ENCODE results near the gene CORIN. TPM values are rescaled to one million over a fixed set of nuclear protein-coding genes. Genes with fewer than 3 reads are reported as not detected.
"Not testable (repeated sequence)": the region's sequence is repeated elsewhere in the genome, so short reads cannot be mapped to it uniquely, and the experiment has no call there.

The CORIN gene
- polyA plus RNA-seq, 1 donor (not counting 4 experiments of a cell fraction or from before 2014, with no cell fraction given) = 0.14 TPM

GRCh38 chr4:47551682-47552081 lies 286.2 kb downstream of the CORIN start:
- Histone ChIP-seq H3K4me2 (ENCODE audit: control insufficient read depth, extremely low read depth, insufficient read depth, low read depth, low read length) (peak overlapping the region; percentile 9), H3K79me2 (ENCODE audit: control insufficient read depth, insufficient read depth, low read length) (no peaks in the 10 kb centered on the region)

GRCh38 chr4:47550899-47551548 lies 286.8 kb downstream of the CORIN start:
- DNase-seq (ENCODE audit: low read depth, low spot score) = no peak
- H3K27ac ChIP-seq (ENCODE audit: control insufficient read depth, insufficient read depth, low read length) = peak overlapping the region; percentile 24
- H3K9me1 ChIP-seq (ENCODE audit: control insufficient read depth, extremely low read depth, insufficient read depth, low read length) = no peaks in the 10 kb centered on the region
- TF ChIP-seq EZH2 (IDR thresholded peaks at IDR 0.05; ENCODE audit: low read length) = no peak
- TF ChIP-seq CTCF (optimal IDR thresholded peaks at IDR 0.05 in 1 of 3, IDR thresholded peaks at IDR 0.05 in 1 of 3, conservative IDR thresholded peaks at IDR 0.05 in 1 of 3; ENCODE audit: extremely low read depth in 1 of 3, insufficient read depth in 2 of 3, low read length in 3 of 3) = no peak
- H3K4me1 ChIP-seq (ENCODE audit: control insufficient read depth, extremely low read depth, insufficient read depth, low read length) = peaks cover 49% of the 10 kb centered on the region
- H3K79me2 ChIP-seq (ENCODE audit: control insufficient read depth, insufficient read depth, low read length) = no peaks in the 10 kb centered on the region
- dilution Hi-C loops (cut with MboI; ENCODE audit: extremely low pct_ligation_motif_present, low sequenced_read_pairs) = no loop called here
- H2AFZ ChIP-seq (ENCODE audit: control insufficient read depth, low read length) = no peak overlapping the region
- FAIRE-seq = no peak
- H3K4me2 ChIP-seq (ENCODE audit: control insufficient read depth, extremely low read depth, insufficient read depth, low read depth, low read length) = no peak overlapping the region
- no peak overlapping the region for H3K9ac ChIP-seq (ENCODE audit: control insufficient read depth, extremely low read depth, insufficient read depth, low read length)
- H3K4me3 ChIP-seq (ENCODE audit: control insufficient read depth in 2 of 3, extremely low read depth in 1 of 3, insufficient read depth in 2 of 3, low read depth in 1 of 3, low read length in 3 of 3) = no peak overlapping the region
- no peaks in the 10 kb centered on the region for H3K9me3 ChIP-seq (ENCODE audit: control insufficient read depth, low read depth, low read length)
- no peaks in the 10 kb centered on the region for H3K27me3 ChIP-seq (ENCODE audit: control insufficient read depth, extremely low read depth, insufficient read depth, low read length)
- peaks cover 5 to 16% of the 10 kb centered on the region in 2 experiments for H3K36me3 ChIP-seq (ENCODE audit: control insufficient read depth in 2 of 2, extremely low read depth in 1 of 2, insufficient read depth in 2 of 2, low read length in 2 of 2)
- no peaks in the 10 kb centered on the region for H4K20me1 ChIP-seq (ENCODE audit: control insufficient read depth, extremely low read depth, insufficient read depth, low read length)

More at GRCh38 chr4:47551682-47552081, 286.2 kb downstream of the CORIN start:
- dilution Hi-C loops (cut with MboI; ENCODE audit: extremely low pct_ligation_motif_present, low sequenced_read_pairs) = no loop called here
- TF ChIP-seq CTCF (optimal IDR thresholded peaks at IDR 0.05 in 1 of 3, IDR thresholded peaks at IDR 0.05 in 1 of 3, conservative IDR thresholded peaks at IDR 0.05 in 1 of 3; ENCODE audit: extremely low read depth in 1 of 3, insufficient read depth in 2 of 3, low read length in 3 of 3) (no peak), EZH2 (IDR thresholded peaks at IDR 0.05; ENCODE audit: low read length) (no peak)
- H3K27me3 ChIP-seq (ENCODE audit: control insufficient read depth, extremely low read depth, insufficient read depth, low read length) = no peaks in the 10 kb centered on the region
- H3K4me3 ChIP-seq (ENCODE audit: control insufficient read depth in 2 of 3, extremely low read depth in 1 of 3, insufficient read depth in 2 of 3, low read depth in 1 of 3, low read length in 3 of 3) = no peak overlapping the region
- no peak for DNase-seq (ENCODE audit: low read depth, low spot score)
- no peaks in the 10 kb centered on the region for H4K20me1 ChIP-seq (ENCODE audit: control insufficient read depth, extremely low read depth, insufficient read depth, low read length)
- peaks cover 53% of the 10 kb centered on the region for H3K4me1 ChIP-seq (ENCODE audit: control insufficient read depth, extremely low read depth, insufficient read depth, low read length)
- H2AFZ ChIP-seq (ENCODE audit: control insufficient read depth, low read length) = no peak overlapping the region
- no peaks in the 10 kb centered on the region for H3K9me1 ChIP-seq (ENCODE audit: control insufficient read depth, extremely low read depth, insufficient read depth, low read length)
- H3K36me3 ChIP-seq (ENCODE audit: control insufficient read depth in 2 of 2, extremely low read depth in 1 of 2, insufficient read depth in 2 of 2, low read length in 2 of 2) = peaks cover 5 to 16% of the 10 kb centered on the region in 2 experiments
- no peak overlapping the region for H3K9ac ChIP-seq (ENCODE audit: control insufficient read depth, extremely low read depth, insufficient read depth, low read length)
- peak; percentile 75 for FAIRE-seq
- H3K27ac ChIP-seq (ENCODE audit: control insufficient read depth, insufficient read depth, low read length) = peak overlapping the region; percentile 24
- H3K9me3 ChIP-seq (ENCODE audit: control insufficient read depth, low read depth, low read length) = no peaks in the 10 kb centered on the region

GRCh38 chr4:47550357-47550756 lies 287.5 kb downstream of the CORIN start:
- H3K9ac ChIP-seq (ENCODE audit: control insufficient read depth, extremely low read depth, insufficient read depth, low read length) = not testable (repeated sequence)
- Histone ChIP-seq H3K36me3 (ENCODE audit: control insufficient read depth in 2 of 2, extremely low read depth in 1 of 2, insufficient read depth in 2 of 2, low read length in 2 of 2) (peaks cover 5 to 15% of the 10 kb centered on the region in 2 experiments), H3K4me1 (ENCODE audit: control insufficient read depth, extremely low read depth, insufficient read depth, low read length) (peaks cover 42% of the 10 kb centered on the region)

More at GRCh38 chr4:47550357-47550756, 287.5 kb downstream of the CORIN start:
- H3K27ac ChIP-seq (ENCODE audit: control insufficient read depth, insufficient read depth, low read length); H2AFZ ChIP-seq (ENCODE audit: control insufficient read depth, low read length); H3K9me3 ChIP-seq (ENCODE audit: control insufficient read depth, low read depth, low read length); H3K4me3 ChIP-seq (ENCODE audit: control insufficient read depth in 2 of 3, extremely low read depth in 1 of 3, insufficient read depth in 2 of 3, low read depth in 1 of 3, low read length in 3 of 3); H3K27me3 ChIP-seq (ENCODE audit: control insufficient read depth, extremely low read depth, insufficient read depth, low read length); H3K9me1 ChIP-seq (ENCODE audit: control insufficient read depth, extremely low read depth, insufficient read depth, low read length); FAIRE-seq; H3K4me2 ChIP-seq (ENCODE audit: control insufficient read depth, extremely low read depth, insufficient read depth, low read depth, low read length); dilution Hi-C loops (cut with MboI; ENCODE audit: extremely low pct_ligation_motif_present, low sequenced_read_pairs); H4K20me1 ChIP-seq (ENCODE audit: control insufficient read depth, extremely low read depth, insufficient read depth, low read length); DNase-seq (ENCODE audit: low read depth, low spot score); H3K79me2 ChIP-seq (ENCODE audit: control insufficient read depth, insufficient read depth, low read length): not testable (repeated sequence)

Data from keratinocyte (primary cell).